IPS-18a (cell line): Measurements from ENCODE around the gene PCYOX1L.

Source experiments
- H3K27ac ChIP-seq: one replicate; pipeline ENCODE4 v1.5.1; 2013; ENCODE audit warnings: low read length
- H3K27me3 ChIP-seq: one replicate; pipeline ENCODE4 v1.6.1; 2013; ENCODE audit warnings: mild to moderate bottlenecking, low read length; ENCODE audit not compliant: control insufficient read depth, insufficient read depth
- H3K36me3 ChIP-seq: one replicate; pipeline ENCODE4 v1.6.1; 2013; ENCODE audit warnings: low read depth, low read length; ENCODE audit not compliant: control insufficient read depth
- H3K4me1 ChIP-seq: one replicate; pipeline ENCODE4 v1.6.1; 2013; ENCODE audit warnings: low read depth, low read length; ENCODE audit not compliant: control insufficient read depth
- H3K4me3 ChIP-seq: one replicate; pipeline ENCODE4 v1.5.1; 2013; ENCODE audit warnings: low read length
- H3K9ac ChIP-seq: one replicate; pipeline ENCODE4 v1.6.1; 2013; ENCODE audit warnings: mild to moderate bottlenecking, low read length, moderate library complexity
- H3K9me3 ChIP-seq: one replicate; pipeline ENCODE4 v1.6.1; 2013; ENCODE audit warnings: low read depth, low read length; ENCODE audit not compliant: control insufficient read depth

The PCYOX1L gene

DNA sequence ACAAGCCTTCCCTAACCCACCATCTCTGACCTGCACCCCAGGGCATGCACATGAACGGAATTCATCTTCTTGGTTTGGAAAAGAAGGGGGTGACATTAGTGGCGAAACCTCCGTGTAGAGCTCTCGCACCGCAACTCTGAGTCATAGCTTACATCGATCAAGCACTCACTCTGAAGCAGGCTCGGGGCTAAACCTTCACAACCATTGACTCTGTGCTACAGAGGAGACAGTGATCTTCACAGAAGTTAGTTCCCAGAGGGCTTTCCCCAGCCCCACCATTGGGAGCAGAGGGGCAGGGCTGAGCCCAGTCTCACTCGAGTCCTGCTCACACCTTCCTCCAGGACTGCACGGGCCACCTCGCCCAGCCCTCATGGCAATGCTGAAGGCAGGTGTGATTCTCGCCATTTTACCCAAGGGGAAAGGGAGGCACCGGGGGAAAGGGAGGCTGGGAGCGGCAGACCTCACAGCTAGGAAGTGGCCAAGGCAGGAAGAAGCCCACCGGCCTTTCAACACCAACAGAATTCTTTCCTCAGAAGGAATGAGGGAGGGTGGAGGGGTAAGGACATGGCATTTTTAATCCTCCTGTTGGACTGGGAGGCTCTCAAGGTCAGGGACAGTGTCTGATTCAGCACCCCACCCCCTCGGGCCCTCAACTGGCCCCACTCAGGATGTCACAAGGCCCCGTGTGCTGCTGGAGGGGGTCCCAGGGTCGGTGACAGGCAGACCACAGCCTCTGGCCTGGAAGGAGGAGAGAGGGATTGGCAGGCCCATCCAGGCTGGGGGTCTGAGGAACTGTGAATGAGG, 47.1 kb downstream of the PCYOX1L start:
- peaks cover 13% of the 10 kb centered on the region for H3K4me1 ChIP-seq

DNA sequence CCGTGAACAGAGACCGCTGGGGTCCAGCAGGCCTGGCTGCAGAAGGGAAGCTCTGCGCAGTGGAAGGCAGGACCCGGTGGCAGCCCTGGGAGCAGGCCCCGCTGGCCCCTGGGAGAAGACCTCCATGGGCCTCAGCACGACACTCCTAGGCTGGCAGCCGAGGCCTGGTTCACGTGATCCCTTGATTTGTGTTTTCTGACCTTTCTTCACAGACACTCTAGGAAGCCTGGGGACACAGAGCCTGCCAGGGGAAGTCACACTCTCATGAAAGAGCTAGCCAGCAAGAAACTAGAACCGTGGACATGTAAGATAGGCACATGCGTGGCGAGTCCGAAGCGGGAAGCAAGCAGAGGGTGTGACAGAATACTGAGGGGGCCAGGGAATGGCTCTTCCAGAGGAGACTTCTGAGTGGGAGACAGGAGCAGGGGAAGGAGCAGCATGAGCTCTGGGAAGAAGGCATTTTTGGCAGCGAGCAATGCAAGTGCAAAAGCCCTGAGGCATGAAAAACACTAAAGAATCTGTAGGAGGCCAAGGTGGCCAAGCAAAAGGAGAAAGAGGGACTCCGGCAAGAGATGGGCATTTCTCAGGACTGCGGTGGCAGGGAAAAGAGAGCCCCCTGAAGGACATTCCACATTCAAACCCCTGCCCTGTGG, 47.8 kb downstream of the PCYOX1L start:
- Histone ChIP-seq H3K27me3 (no peaks in the 10 kb centered on the region), H3K9me3 (no peaks in the 10 kb centered on the region), H3K4me3 (no peak overlapping the region), H3K9ac (no peak overlapping the region), H3K4me1 (peaks cover 13% of the 10 kb centered on the region), H3K36me3 (no peaks in the 10 kb centered on the region), H3K27ac (no peak overlapping the region)

More for the DNA sequence above, 47.1 kb downstream of the PCYOX1L start:
- Histone ChIP-seq H3K36me3 (no peaks in the 10 kb centered on the region), H3K9ac (no peak overlapping the region), H3K27ac (no peak overlapping the region), H3K9me3 (no peaks in the 10 kb centered on the region), H3K4me3 (no peak overlapping the region), H3K27me3 (no peaks in the 10 kb centered on the region)

DNA sequence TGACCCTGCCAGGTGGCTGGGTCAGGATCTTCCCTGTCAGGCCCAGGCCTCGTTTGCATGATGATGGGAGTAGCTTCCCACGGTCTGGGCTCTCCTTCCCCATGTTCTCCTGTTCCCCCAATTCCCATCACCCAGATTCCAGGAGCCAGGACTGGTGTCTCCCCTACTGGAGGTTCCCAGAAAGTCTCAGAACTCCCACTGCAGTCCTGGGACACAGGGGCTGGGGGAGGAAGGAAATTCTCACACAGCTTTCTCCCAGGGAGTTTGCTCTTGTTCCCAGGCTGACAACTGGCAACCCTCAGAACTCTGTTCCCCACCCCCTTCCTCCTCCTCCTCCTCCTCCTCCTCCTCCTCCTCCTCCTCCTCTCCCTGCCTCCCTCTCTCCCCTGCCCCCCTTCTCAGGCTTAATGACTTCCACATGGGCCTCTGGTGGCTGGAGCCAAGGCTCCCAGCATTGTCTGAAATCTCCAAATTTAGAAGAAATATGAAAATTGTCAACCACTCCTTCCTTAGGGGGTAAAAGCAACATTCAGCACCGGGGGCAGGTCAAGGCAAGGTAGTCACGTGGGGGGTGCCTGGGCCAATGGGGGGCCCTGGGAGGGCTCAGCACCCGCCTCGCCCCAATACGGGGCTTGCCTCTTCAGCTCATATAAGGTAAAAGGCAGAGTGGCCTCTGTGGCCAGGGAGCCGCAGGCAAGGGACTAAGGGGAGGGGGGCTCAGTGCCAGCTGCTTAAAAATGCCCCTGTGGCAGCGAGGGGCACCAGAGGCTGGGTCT, 48.5 kb downstream of the PCYOX1L start:
- H3K9ac ChIP-seq: no peak overlapping the region
- H3K4me1 ChIP-seq: peaks cover 13% of the 10 kb centered on the region
- no peaks in the 10 kb centered on the region for H3K36me3 ChIP-seq
- no peaks in the 10 kb centered on the region for H3K9me3 ChIP-seq
- H3K27me3 ChIP-seq: no peaks in the 10 kb centered on the region
- H3K4me3 ChIP-seq: no peak overlapping the region
- no peak overlapping the region for H3K27ac ChIP-seq

DNA sequence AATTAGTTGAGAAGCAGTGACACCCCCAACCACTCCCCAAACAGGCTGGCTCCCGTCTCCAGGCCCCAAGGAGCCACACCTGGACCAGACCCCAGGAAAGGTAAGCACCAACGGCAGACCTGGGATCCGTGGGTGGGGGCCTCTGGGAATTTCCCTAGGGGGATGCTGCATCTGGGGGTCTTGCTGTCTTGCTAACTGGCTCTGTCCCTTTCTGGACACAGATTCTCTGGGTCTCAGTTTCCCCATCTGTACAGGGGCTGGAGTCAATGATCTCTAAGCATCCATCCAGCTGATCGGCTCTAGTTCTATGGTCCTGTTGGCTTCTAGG, 49.1 kb downstream of the PCYOX1L start:
- Histone ChIP-seq H3K9ac (no peak overlapping the region), H3K4me3 (no peak overlapping the region), H3K27me3 (no peaks in the 10 kb centered on the region), H3K4me1 (peaks cover 13% of the 10 kb centered on the region), H3K27ac (no peak overlapping the region), H3K36me3 (no peaks in the 10 kb centered on the region), H3K9me3 (no peaks in the 10 kb centered on the region)

DNA sequence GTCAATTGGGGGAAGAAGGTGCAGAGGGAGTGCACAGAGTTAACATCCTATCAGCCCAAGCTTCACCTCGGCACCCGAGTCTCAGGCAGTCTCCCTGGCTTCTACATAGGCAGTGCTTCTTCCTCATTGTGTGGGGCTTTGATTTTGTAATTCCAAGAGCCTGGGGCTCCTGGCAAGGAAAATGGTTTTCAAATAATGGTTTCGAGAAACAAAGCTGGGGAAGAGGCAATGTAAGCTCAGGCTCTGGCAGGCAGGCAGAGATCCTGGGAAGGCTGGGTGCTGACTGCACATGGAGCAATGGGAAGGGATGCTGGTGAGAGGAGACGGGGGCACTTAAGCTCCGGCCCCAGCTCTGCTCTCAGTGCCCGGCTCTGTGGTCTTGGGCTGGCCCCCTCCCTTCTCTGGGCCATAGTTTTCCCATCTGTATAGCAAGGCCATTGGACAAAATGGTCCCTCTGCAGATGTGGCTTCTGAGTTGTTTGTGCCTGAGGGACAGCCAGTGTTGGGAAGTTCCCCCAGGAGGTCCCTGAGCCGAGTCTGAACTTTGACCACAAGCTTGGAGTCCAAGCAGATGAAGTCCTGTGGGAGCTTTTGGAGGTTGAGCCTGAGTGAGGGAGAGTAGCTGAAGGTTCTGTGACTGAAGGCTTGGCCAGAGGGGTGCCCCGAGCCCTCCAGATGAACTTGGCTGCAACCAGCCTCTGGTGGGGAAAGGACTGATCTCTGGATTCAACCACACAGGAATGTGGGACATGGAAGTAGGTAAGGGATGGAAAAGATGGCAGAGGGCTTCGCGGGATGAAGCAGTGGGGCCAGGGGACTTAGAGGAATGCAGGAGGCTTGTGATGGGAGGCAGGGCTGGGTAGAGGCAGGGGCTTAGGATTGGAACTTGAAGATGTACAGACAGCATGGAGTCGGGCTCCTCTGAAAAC, 49.7 kb downstream of the PCYOX1L start:
- Histone ChIP-seq H3K27me3 (no peaks in the 10 kb centered on the region), H3K9ac (no peak overlapping the region), H3K4me3 (no peak overlapping the region), H3K4me1 (peaks cover 13% of the 10 kb centered on the region), H3K36me3 (no peaks in the 10 kb centered on the region), H3K27ac (no peak overlapping the region), H3K9me3 (no peaks in the 10 kb centered on the region)

DNA sequence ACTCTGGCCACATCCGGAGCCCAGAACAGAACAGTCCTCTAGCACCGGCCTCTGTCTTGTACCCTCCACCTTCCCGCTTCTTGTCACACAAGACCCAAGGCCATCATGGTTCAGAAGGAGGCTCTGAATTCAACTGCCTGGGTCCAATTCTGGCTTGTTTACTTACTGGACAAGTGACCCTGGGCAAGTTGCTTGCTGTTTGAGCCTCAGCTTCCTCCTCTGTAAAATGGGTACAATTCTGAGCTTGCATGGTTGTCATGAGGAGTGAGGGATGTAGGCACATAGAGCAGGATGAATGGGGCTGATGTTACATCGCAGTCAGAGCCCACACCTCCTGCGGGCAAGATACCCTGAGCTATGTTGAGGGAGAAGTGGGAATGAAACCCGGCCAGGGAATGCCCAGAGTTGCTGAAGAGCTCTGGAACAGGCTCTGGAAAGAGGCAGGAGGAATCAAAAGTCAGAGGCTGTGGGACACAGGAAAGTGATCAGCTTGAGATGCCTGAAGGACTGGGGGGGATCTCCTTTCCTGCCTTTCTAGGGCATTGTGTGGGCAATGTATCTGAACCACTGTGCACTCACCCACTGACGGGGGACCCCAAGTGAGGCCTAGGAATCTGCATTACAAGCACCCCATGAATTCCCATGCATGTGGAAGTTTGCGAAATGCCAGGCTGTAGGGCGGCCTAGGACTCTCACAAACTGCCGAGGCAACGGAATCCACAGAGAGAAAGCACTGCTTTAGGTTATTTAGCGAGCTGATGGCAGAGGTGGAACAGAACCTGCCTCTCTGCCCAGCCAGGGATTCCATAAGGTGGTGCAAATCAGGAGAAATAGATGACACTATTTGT, 50.6 kb downstream of the PCYOX1L start:
- H3K4me1 ChIP-seq: peaks cover 13% of the 10 kb centered on the region
- no peaks in the 10 kb centered on the region for H3K27me3 ChIP-seq

DNA sequence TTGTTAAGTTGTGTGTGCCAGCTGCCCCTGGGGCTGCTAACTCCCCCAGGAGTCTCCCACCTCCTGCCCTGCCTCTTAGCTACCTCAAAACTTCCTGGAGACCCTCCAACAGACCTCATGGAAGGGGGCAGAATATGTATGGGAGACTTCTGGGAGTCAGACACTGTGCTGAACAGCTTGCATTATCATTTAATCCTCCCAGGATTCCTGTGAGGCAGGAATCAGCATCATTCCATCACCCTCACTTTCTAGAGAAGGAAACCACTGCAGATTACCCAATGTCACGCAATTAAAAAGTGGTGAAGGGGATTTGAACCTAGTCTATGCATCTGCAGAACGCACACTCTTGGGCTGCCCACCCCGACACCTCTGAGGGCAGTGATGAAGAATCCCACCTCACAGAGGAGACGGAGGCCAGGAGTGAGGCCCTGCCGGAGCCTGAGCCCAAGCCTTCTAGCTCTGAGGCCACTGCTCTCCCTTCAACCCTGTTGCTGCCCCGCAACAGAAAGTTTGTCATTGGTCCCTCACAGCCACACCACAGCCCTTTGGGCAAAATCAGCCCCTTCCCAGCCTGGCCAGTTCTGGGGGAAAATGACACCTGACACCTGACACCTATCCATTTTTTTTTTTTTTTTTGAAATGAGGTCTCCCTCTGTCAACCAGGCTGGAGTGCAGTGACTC, 51.6 kb downstream of the PCYOX1L start:
- no peaks in the 10 kb centered on the region for H3K27me3 ChIP-seq
- no peaks in the 10 kb centered on the region for H3K9me3 ChIP-seq
- no peak overlapping the region for H3K27ac ChIP-seq
- H3K9ac ChIP-seq: no peak overlapping the region
- H3K4me1 ChIP-seq: peaks cover 13% of the 10 kb centered on the region
- H3K4me3 ChIP-seq: no peak overlapping the region
- no peaks in the 10 kb centered on the region for H3K36me3 ChIP-seq

More for the DNA sequence above, 50.6 kb downstream of the PCYOX1L start:
- no peak overlapping the region for H3K27ac ChIP-seq
- no peaks in the 10 kb centered on the region for H3K9me3 ChIP-seq
- no peaks in the 10 kb centered on the region for H3K36me3 ChIP-seq
- H3K4me3 ChIP-seq: no peak overlapping the region
- no peak overlapping the region for H3K9ac ChIP-seq

DNA sequence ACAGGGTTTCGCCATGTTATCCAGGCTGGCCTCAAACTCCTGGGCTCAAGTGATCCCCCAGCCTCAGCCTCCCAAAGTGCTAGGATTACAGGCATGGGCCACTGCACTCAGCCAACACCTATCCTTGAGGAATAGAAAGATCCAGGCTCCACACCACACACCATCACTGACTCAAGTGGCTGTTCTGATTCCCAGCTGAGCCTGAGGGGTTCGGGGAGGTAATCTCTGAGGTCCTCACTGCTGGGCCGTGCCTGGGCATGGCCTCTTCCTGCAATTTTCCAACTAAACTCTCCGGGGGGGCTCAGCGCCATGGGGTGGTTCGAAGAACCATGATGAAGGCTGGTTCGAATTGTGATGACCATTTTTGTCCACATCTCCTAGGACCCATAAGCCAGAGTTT, 52.2 kb downstream of the PCYOX1L start:
- no peaks in the 10 kb centered on the region for H3K36me3 ChIP-seq

DNA sequence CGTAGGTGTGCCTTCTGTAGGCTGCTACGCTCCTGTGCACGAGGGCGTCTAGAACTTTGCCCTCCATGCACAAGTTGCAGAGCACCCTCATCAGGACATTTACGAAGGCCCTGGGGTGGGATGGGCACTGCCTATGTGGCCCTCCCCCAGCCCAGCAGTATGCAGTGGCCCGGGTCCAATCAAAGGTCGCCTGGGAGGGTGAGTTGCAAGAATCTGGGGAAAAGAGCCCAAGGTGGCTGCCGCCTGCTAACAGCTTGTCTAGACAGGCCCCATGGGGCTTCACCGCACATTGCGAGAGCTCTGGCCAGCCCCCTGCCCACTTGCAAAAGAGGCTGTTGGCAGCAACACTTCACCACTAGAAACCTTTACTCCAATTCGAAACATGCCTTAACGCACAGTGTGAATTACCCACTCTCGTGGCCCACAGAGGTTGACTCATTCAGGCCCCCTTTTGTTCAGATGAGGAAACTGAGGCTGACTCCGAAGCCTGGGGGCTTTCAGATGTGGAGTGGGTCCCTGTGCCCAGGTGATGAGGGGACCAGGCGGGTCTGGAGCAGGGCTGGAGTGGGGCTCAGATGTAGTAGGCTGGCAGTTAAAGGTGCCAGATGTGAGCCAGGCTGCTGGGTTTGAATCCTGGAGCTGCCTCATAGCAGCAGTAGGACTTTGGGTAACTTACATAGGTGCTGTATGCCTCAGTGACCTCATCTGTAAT, 53.0 kb downstream of the PCYOX1L start:
- Histone ChIP-seq H3K36me3 (no peaks in the 10 kb centered on the region), H3K9me3 (no peaks in the 10 kb centered on the region), H3K9ac (no peak overlapping the region), H3K27me3 (no peaks in the 10 kb centered on the region), H3K4me3 (no peak overlapping the region), H3K4me1 (peaks cover 13% of the 10 kb centered on the region), H3K27ac (no peak overlapping the region)

More for the DNA sequence above, 52.2 kb downstream of the PCYOX1L start:
- Histone ChIP-seq H3K9me3 (no peaks in the 10 kb centered on the region), H3K27ac (no peak overlapping the region), H3K9ac (no peak overlapping the region), H3K27me3 (no peaks in the 10 kb centered on the region), H3K4me1 (peaks cover 13% of the 10 kb centered on the region), H3K4me3 (no peak overlapping the region)
